PFSK-1 (cell line): Measurements from ENCODE around the gene LY6G6C.

Source experiments
- FOXP2 ChIP-seq: optimal IDR thresholded peaks from 2 replicates; pipeline ENCODE3; 2011; ENCODE audit warnings: borderline replicate concordance, control low read depth, inconsistent platforms; ENCODE audit not compliant: insufficient read depth; ENCODE audit errors: extremely low read length, extremely low read depth
- POLR2AphosphoS5 ChIP-seq: IDR thresholded peaks from 2 replicates; pipeline ENCODE4 v1.6.1; 2012; ENCODE audit warnings: low read depth, mild to moderate bottlenecking, control low read depth, low read length, moderate library complexity
- SIN3A ChIP-seq: IDR thresholded peaks from 2 replicates; pipeline ENCODE4 v1.6.1; 2012; ENCODE audit warnings: mild to moderate bottlenecking, low read length, moderate library complexity, borderline replicate concordance; ENCODE audit not compliant: insufficient read depth
- TAF1 ChIP-seq: IDR thresholded peaks from 2 replicates; pipeline ENCODE4 v1.6.1; 2012; ENCODE audit warnings: low read length, control low read depth, borderline replicate concordance; ENCODE audit not compliant: insufficient read depth
- TF ChIP-seq, protein P1 (sequence below), 2 experiments: IDR thresholded peaks; 2 replicates each; pipeline versions ENCODE4 v1.6.1 to v1.8.0; 2011 to 2012; ENCODE audit warnings: low read depth in 2 of 2, low read length in 2 of 2, control low read depth in 1 of 2, inconsistent platforms in 1 of 2, mild to moderate bottlenecking in 1 of 2, moderate library complexity in 1 of 2; ENCODE audit not compliant: insufficient read depth in 1 of 2

DNA sequence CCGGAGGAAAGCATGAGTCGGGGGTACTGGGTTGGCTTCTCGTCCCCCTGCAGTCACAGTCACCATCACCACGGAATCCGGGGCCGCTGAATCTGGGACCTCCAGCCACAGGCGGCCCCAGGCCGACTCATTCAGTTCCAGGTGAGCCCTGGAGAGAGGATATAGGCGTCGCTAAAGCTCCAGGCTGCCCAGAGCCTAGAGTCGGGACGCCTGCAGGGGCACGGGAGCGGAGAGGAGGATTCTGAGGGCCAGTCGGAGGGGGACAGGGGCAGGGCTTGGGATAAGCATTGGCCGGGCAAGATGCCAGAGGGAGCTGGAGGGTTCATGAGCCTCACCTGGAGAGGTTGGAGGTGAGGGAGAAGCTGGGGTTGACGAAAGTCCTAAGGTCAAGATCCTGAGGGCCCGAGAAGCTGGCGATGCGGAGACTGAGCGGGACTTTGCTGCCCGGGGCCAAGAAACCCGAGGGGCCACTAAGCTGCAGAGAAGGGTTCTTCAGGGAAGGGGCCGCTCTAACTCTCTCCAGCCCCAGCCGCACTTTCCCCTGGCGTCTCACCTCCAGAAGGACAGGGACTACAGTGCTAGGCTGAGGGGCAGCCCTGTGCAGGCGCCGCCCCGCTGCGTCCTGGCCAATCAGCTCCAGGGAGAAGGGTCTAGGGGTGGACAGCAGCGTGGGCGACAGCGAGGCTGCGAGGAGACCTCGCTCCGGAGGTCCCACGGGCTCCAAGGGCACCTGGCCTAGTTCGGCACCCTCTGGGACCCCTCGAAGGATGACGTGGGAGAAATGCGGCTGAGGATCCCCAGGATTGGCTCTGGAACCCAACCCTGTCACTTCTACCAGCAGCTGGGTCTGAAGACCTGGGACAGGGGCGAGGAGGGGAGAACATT lies 44.6 kb upstream of the LY6G6C start:
- no peak for TF ChIP-seq POLR2AphosphoS5
- TF ChIP-seq TAF1 = no peak
- TF ChIP-seq FOXP2 = no peak
- TF ChIP-seq, protein P1, sequence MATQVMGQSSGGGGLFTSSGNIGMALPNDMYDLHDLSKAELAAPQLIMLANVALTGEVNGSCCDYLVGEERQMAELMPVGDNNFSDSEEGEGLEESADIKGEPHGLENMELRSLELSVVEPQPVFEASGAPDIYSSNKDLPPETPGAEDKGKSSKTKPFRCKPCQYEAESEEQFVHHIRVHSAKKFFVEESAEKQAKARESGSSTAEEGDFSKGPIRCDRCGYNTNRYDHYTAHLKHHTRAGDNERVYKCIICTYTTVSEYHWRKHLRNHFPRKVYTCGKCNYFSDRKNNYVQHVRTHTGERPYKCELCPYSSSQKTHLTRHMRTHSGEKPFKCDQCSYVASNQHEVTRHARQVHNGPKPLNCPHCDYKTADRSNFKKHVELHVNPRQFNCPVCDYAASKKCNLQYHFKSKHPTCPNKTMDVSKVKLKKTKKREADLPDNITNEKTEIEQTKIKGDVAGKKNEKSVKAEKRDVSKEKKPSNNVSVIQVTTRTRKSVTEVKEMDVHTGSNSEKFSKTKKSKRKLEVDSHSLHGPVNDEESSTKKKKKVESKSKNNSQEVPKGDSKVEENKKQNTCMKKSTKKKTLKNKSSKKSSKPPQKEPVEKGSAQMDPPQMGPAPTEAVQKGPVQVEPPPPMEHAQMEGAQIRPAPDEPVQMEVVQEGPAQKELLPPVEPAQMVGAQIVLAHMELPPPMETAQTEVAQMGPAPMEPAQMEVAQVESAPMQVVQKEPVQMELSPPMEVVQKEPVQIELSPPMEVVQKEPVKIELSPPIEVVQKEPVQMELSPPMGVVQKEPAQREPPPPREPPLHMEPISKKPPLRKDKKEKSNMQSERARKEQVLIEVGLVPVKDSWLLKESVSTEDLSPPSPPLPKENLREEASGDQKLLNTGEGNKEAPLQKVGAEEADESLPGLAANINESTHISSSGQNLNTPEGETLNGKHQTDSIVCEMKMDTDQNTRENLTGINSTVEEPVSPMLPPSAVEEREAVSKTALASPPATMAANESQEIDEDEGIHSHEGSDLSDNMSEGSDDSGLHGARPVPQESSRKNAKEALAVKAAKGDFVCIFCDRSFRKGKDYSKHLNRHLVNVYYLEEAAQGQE (IDR thresholded peaks at IDR 0.05; ENCODE audit: insufficient read depth in 1 of 2, low read depth in 2 of 2, low read length in 2 of 2) = no peak
- TF ChIP-seq SIN3A = no peak
